NCI-H128 (cell line): ENCODE measurements around the gene IL5RA.

Source experiments
- DNase-seq: peaks from one replicate; lab custom pipeline; 2025; ENCODE audit not compliant: unreplicated experiment; lab: John Stamatoyannopoulos, UW

IL5RA gene

DNA sequence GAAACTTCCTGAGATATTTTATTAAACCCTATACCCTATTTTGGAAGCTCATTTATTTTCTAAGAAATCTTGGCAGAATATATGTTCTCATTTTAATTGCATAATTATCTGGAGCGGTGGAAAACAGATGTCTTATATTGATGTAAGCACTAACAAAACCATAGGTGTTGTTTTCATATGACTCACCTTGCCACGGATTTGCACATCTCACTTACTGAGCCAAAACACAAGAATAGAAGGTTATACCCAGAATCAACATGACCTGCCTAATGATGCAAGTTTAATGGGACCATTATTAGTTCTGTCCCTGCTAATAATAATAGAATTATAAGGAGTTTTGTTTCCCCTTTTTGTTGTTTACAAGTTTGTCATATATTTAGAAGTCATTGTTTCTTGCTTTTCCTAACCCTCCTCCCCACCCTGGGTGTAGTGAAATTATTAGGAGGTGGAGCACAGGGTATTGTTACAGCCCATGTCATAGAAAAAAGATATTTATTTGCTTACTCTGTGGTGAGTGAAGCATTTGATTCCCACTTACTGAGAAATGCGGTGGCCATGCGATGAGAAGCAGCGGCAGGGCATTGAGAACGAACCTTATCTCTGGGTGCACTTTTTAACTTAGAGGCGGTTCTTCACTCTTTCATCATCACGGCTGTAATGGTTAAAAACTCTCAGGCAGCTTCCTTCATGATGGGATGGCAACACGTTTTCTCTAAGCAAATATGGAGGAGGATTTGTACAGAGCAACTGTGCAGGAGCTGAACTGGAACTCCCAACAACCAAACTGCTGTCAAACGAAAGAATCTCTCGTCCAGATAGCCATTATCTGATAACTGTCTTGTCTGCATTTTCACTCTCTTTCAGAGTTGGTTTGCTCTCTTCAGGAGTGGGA lies 521 bp downstream of the IL5RA start:
- DNase-seq: no peak

DNA sequence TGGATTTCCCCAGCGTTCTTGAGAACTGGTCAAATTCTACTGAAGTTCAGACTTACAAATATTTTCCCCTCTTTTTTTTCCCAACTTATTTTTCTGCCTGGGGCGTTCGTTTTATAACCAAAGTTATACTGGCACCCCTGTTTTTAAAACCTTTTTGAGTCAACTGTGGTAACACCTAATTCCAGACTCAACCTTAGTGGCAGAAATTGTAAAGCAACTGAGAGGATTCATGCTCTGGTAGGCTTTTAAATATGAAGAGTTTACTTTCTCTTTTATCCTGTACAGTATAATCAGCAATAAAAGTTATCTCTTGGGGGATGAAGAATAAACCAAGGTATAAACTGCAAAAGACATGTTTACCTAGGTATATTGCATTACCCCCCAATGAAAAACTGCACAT lies 2.3 kb downstream of the IL5RA start:
- no peak for DNase-seq

DNA sequence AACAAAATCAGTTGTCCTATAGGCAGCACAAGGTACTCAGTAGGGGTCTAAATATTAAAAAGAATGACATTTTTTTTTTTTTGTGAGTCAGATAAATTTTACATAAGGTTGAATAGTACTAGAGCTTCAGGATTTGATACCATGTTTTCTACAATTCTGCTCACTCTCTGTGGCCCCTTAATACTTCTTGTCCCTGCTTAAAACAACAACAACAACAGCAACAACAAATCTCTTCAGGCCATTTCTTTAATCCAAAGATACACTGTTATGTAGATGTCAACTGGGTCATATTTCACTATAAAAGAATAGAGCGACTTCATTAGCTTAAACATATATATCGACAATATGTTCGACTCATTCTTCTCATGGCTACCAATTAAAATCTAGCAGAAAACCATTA lies 3.0 kb downstream of the IL5RA start:
- no peak for DNase-seq

- DNase-seq: no peak
These were observed 4.4 kb downstream of the IL5RA start for GRCh38 chr3:3105815-3106214.

- no peak for DNase-seq
These were observed 4.9 kb downstream of the IL5RA start for GRCh38 chr3:3105246-3105645.

- no peak for DNase-seq
These were observed 7.4 kb downstream of the IL5RA start for GRCh38 chr3:3102751-3103150.

- no peak for DNase-seq
These were observed 8.3 kb downstream of the IL5RA start for GRCh38 chr3:3101660-3102458.

GRCh38 chr3:3097958-3098357 lies 12.2 kb downstream of the IL5RA start:
- no peak for DNase-seq

DNA sequence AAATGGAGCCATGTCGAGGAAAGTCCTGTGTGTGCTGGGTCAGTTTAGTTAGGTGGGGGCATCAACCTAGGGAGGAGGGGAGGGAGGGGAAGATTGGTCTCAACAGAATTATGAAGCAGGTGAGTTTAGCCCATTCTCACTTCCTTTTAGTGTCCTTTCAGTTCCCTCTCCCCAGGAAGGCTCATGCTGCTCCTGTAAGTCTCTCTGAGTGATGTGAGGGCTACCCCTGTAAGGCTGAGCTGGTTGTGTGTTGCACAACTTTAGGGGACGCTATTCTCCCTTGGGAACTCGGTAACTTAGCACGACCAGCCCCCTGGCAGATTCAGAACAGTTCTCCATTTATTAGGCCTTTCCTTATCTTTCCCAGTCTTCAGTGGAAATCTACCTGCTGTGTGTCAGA lies 21.2 kb downstream of the IL5RA start:
- DNase-seq: no peak

GRCh38 chr3:3087716-3088465 lies 22.3 kb downstream of the IL5RA start:
- no peak for DNase-seq

DNA sequence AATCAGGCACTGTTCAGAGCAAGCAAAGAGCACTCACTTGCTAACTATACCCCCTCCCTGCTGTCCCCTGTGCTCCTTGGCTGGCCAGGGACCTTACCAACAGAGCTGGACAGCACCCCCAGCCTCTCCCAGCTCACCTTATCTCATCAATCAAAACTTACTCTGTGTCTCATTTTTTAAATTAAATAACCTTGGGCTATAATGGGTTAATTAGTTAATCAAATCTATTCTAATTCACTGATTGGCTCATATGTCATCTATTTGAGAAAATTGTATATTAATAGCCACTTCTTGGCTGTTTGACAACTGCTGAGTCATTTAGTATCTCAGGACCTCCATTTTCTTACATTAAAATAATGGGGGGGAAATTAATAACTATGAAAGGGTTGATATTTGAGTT lies 22.9 kb downstream of the IL5RA start:
- DNase-seq: no peak

DNA sequence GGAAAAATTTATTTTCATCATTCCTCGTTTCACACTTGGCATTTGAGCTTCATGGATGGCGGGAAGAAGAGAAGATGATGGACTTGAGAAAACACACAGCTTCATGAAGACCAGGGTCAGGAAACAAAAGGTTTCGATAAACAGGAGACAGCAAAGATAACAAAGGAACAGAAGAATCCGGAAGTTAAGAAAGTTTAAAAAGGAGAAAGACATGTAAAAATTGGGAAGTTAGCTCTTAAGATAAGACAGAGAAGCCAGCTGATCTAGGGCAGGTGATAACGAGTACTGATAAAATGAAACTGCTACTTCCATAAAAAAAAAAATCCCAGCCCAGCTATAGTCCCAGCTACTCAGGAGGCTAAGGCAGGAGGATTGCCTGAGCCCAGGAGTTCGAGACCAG lies 23.9 kb downstream of the IL5RA start:
- no peak for DNase-seq

DNA sequence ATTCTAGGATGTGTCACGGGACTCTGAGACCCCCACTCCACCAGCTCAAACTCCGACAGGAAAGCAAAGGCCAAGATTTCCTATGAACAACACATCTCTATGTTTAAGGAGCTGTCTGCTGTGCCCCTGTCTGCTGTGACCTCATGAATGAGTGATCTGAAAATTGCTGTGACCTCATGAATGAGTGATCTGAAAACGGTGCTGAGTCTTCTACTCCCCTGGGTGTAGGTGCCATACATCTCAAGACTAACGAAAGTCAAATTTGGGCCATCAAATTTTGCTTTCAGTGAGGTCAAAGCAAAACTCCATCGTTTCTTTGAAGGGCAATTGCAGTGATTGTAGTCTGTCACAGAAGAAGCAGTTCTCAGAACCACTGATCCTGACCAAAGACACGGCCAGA lies 24.4 kb downstream of the IL5RA start:
- DNase-seq: no peak

- DNase-seq: no peak
These were observed 25.3 kb downstream of the IL5RA start for GRCh38 chr3:3084890-3085289.

GRCh38 chr3:3082234-3082924 lies 27.8 kb downstream of the IL5RA start:
- DNase-seq: no peak

DNA sequence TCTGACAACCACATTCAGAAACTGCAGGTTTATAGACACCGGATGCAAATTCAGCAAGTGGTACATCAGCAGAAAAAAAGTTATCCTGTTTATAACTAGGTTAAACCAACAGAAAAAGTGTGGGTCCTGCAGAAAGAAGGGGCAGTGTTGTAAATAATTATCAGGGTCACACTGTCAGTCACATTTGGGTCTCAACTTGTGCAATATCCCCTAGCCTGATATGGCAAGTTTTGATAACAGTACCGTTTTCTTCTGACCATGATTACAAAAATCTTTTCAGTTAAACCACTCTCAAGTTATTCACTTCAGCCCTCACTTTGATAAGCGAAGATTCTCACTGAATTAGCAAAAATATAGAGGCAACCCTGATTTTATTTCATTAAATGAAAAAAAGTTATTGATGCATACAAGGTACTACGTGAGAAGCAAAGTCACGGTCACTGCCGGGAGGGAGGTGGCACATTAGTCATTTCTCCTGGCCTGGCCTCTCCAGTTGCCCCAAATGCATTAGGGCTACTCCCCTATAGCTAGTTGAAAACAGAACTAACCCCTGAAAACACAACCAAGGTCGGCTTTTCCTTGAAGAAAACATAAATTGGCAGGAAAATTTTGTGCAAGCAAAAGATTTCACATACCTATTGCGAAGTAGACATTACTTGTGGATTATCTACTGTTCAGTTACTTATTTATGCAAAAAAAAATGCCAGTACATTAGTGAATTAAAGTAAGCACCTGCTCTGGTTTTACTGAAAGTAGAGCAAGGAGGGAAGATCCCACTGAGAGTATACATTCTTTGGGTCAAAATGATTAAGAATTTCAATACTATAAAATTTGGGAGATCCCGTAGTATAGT lies 28.6 kb downstream of the IL5RA start:
- DNase-seq: no peak

- no peak for DNase-seq
These were observed 29.9 kb downstream of the IL5RA start for GRCh38 chr3:3080309-3080708.

DNA sequence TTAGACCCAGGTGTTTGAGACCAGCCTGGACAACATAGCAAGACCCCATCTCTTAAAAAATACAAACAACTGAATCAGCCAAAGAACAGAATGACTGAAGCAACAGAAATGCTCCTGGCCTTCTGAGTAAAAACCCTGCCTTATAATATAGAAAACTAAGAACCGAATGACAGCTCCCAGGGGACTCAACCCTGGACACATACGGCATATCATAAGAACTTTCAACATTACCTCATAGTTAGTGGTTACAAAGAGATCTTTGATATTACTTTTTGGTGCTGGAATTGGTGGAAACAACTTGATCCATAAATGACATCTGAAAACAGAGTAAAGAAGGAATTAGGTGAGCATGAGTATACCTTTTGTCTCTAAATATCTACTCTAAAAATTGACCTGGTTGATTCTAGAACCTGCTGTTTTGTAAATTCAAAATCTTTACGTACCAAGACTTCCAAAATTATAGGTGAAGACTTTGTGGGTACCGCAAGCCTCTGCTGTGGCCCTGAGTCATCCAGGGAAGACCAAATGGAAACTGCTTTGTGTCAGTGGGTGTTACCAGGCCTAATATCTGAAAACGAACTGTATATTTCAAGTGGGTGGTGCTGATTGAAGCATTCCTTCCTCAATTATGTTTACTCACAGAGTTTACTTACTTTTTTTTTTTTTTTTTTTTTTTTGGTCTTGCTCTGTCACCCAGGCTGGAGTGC lies 35.5 kb downstream of the IL5RA start:
- no peak for DNase-seq

GRCh38 chr3:3071136-3071535 lies 39.0 kb downstream of the IL5RA start:
- DNase-seq: no peak
